Hypothalamus (tissue), 51 donors: ENCODE measurements around the gene MSANTD7.
"Not testable (repeated sequence)": the region's sequence is repeated elsewhere in the genome, so short reads cannot be mapped to it uniquely, and the experiment has no call there.

Experiments
- DNase-seq, 51 donors: peaks; one replicate each; lab custom pipeline; 2025; lab: John Stamatoyannopoulos, UW

Gene MSANTD7

DNA sequence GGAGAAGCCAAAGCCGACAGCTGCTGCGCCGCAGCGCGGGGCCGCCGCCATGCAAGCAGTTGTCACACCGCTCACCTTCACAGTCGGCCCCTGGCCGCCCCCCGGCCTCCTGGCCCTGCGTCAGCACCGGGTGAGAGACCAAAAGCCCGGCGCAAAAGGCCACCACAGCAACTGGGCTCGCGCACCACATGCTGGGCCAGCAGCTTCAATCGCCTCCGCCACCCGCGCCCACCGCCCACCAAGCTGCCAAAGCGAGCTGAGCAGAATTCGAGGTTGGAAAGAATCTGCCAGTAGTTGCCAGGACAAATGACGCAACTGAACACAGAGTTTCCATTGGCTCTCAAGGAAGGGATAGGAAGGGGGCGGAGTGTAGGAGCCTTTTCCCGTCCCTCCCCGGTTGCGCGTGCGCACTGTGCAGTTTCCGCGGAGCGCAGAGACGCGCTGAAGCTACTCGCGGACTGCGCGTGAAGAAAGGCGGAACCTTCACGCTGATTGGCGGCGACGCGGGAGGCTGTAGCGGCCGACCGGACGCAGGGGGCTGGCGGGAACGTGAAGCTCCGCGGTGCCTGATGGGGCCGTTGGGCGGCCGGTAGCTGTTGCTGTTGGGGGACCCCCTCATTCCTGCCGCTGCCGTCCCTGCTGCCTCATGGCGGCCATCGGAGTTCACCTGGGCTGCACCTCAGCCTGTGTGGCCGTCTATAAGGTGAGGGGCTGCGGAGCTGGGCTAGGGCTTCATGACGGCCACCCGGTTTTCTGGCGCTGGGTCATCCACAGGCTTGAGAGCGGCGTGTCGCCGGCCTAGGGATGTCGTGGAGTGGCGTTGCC, at the start of gene MSANTD7, which contains the start of the genes CDNF and HSPA14:
TSS of gene MSANTD7 (plus strand) at position 550 of the 825 bp plus-strand sequence. CDS start 3,979 bp downstream, outside the sequence.
TSS of gene CDNF (minus strand) at position 281 of the 825 bp plus-strand sequence. CDS start at position 190, 91 bp downstream.
TSS of gene HSPA14 (plus strand) at position 550 of the 825 bp plus-strand sequence. CDS start at position 647, 97 bp downstream.
- DNase-seq: peak; percentile 69 to 100 (median 98)

DNA sequence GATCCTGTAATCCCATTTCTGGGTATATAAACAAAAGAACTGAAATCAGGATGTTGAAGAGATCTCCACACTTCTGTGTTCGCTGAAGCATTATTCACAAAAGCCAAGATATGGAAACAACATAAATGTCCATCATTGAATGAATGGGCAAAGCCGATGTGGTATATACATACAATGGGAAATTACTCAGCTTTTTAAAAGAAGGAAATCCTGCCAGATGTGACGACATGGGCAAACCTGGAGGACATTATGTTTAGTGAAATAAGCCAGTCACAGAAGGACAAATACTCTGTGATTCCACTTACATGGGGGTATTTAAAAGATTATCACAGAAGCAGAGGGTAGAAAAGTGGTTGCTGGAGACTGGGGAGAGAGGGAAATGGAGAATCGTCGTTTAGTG, 39.5 kb upstream of the MSANTD7 start:
- no peak for DNase-seq

- DNase-seq: no peak
Observed at GRCh38 chr10:14800397-14800796, 37.7 kb upstream of the MSANTD7 start.

DNA sequence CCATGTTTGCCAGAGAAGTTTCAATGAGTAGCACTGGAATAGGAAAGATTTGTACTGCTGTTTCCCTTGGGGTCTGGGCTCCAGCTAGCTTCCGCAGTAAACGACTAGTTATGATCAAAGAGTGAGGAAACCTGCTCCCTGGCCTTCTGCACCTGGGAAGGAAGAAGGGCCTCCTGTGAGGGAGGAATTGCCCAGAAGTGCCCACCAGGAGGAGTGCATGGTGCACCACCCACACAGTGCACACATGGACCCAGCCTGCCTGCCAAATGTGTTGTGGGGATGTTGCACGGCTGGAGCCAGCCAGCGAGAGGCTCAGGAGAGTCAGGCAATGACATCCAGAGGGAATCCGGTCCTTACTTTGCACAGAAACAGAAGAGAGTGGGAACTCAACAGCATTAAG, 36.4 kb upstream of the MSANTD7 start:
- no peak for DNase-seq

DNA sequence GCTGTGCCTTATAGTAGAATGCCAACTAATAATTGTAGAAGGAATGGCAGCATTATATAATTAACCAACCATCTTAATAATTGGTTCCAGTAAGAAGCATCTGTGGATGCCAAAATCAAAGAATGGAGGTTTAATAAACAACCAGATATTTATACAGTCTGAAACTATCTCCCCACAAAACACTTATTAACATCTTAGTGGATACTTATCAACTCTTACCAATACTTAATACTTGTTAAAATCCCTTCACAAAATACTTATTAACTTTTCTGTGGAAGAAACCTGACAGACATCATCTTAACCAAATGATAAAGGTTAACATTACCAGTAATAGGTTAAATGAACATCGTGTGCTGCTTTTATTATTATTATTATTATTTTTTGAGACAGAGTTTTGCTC, 34.3 kb upstream of the MSANTD7 start:
- DNase-seq: no peak

- DNase-seq: no peak
Observed at GRCh38 chr10:14806318-14806717, 31.8 kb upstream of the MSANTD7 start.

DNA sequence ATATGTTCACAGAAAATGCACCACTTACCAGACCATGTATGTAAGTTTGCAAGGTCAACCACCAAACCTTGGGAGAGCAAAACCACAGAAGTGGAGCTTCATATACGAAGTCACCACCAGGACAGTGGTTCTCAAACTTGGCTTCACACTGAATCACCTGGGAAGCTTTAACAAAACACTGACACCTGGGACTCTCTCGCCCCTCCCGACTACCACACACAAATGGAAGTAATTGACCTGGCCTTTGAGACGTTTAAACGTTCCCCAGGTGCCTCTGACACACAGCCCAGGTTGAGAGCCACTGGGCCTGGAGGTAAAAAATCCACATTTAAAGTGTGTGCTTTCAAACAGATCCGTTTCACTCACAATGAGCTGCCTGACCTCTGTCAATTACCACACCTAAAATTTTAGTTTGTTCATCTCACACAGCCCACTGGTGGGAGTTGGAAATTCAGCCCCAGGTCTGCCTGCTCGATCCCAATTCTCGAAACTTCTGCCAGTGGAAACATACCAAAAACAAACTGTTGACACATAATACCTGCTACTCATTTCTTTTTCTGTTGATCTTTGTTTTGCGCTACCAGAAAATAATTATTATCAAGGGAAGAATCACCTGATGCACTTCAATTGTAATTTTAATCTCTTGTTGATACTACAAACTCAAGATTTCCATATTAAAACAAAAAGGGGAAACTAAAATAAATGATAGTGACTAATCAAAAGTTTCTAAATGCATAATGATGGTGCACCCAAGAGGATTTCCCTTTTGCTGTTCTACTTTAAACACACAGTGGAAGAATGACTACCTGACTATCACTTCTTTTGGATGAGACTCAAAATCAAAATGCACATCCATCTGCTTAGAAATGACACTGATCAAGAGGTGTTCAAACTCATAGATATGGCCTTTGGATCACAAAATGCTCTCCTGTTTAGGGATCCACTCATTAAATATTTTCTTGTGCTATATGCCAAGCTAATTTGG, 26.8 kb upstream of the MSANTD7 start:
- DNase-seq: no peak

DNA sequence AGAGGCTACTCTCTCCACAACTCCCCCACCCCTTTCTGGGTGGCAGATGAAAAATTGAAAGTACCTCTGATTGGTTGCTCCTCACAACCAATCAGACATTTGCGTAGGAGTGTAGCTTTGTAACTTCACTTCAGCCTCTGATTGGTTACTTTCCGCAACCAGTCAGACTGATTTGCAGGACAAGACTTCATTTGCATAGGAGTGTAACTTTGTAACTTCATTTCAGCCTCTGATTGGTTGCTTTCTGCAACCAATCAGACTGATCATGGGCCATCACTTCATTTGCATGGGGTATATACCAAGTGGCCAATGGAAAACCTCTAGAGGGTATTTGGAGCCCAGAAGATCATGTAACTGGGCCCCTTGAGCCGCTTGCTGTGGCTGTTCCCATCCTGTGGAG, 25.8 kb upstream of the MSANTD7 start:
- no peak for DNase-seq

DNA sequence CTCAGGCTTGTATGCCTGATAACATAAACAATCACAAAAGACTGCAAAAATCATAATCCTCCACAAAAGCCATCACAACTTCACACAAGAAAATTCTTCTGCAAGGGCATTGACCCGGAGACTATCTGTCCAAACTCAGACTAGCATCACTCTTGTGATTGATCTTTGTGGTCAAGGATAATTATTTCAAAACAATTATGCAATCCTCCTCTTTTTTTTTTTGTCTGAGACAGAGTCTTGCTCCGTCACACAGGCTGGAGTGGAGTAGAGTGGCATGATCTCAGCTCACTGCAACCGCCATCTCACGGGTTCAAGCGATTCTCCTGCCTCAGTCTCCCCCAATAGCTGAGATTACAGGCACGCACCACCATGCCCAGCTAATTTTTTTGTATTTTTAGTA, 22.4 kb upstream of the MSANTD7 start:
- no peak for DNase-seq

GRCh38 chr10:14816717-14817116, 21.4 kb upstream of the MSANTD7 start:
- DNase-seq: not testable (repeated sequence)

- peak in 1 of 51 donors; percentile 28 for DNase-seq
Observed at GRCh38 chr10:14820010-14820774, 17.9 kb upstream of the MSANTD7 start.

- no peak for DNase-seq
Observed at GRCh38 chr10:14820775-14821154, 17.3 kb upstream of the MSANTD7 start.

GRCh38 chr10:14821635-14822375, 16.3 kb upstream of the MSANTD7 start:
- DNase-seq: no peak

DNA sequence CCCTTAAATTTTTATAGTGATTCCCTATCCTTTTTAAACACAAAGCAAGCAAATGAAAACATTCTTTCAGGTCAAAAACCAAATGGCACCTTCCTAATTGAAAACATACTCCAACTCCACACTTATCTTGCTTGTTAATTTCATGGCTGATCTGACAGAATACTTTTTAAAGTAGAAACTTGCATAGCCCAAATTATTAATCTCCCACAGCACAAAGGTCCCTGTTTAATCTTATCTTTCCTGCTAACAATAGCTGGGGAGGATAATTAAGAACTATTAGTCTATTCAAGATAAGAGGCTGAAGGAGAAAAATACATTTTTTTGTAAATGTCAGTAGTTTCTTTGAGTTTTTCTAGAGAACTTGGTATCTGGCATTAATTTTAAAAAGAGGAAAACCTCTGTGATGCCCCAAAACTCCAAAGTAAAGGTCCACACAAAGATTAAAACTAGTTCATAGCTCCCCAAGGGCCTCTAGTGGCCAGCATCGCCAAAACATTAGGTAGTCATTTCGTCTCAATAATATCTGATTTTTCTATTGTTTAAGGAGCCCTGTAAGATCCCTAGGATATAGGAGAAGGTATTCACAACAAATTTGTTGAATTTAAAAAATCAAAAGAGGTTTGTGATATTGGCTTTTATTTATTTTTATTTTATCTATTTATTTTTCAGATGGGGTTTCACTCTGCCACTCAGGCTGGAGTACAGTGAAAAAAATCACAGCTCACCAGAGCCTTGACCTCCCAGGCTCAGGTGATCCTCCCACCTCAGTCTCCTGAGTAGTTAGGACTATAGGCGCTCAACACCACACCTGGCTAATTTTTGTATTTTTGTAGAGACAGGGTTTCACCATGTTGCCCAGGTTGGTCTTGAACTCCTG, 15.0 kb upstream of the MSANTD7 start:
- peak in 16 of 51 donors; percentile 1 to 51 (median 9) for DNase-seq

DNA sequence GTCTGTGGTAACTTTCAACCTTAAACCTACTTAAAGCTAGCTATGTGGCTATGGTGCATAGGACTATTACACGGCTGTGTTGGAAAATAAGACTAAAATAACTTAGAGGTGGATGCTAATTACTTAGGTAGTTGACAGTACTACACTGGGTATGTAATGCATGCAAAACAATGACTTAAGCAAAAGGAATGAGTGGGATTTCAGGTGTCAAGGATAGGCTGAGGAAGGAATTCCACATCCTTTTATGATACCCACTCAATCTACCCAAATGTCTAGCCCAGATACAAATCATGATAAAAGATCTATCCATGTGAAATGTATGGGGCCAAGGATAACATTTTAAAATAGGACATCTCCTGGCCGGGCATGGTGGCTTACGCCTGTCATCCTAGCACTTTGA, 14.1 kb upstream of the MSANTD7 start:
- no peak for DNase-seq

GRCh38 chr10:14826076-14826829, 11.9 kb upstream of the MSANTD7 start:
- DNase-seq: no peak

DNA sequence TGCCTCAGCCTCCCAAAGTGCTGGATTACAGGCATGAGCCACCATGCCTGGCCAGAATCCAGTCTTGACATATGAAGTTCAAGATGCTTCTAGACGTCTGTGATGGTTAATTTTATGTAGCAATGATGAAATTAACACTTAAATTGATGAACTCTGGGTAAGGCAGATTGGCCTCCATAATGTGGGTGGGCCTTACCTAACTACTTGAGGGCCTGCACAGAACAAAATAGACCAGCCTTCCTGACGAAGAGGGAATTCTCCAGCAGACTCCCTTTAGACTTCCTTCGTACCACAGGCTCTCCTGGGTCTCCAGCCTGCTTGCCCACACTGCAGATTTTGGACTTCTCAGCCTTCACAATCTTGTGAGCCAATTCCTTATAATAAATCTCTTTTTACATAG, 5.0 kb upstream of the MSANTD7 start:
- no peak for DNase-seq

- no peak for DNase-seq
Observed at GRCh38 chr10:14836208-14836607, 1.9 kb upstream of the MSANTD7 start.
